Cardiac muscle cell (in vitro differentiated cells and primary cell): ENCODE measurements around the gene FAM24B. TPM values are rescaled to one million over a fixed set of nuclear protein-coding genes. Genes with fewer than 3 reads are reported as not detected.
"Not testable (repeated sequence)": the region's sequence is repeated elsewhere in the genome, so short reads cannot be mapped to it uniquely, and the experiment has no call there.

Experiments used
- DNase-seq, 2 donors: peaks; one replicate each; pipeline versions ENCODE4 v3.0.0 to v3.0.0-alpha.2; 2010 to 2017; ENCODE audit warnings: low read depth in 1 of 2, low spot score in 1 of 2
- H3K27ac ChIP-seq: fragments of 200-600 bp; sonication (generic); 2 replicates; pipeline ENCODE4 v1.5.1; 2016
- H3K27me3 ChIP-seq: fragments of 200-600 bp; sonication (generic); 2 replicates; pipeline ENCODE4 v1.6.0; 2016; ENCODE audit warnings: control low read depth
- H3K36me3 ChIP-seq: fragments of 200-600 bp; sonication (generic); 2 replicates; pipeline ENCODE4 v1.5.1; 2016; ENCODE audit warnings: control low read depth
- H3K4me1 ChIP-seq: fragments of 200-600 bp; sonication (generic); 2 replicates; pipeline ENCODE4 v1.8.1; 2017; ENCODE audit warnings: low read depth, mild to moderate bottlenecking, mixed run types
- H3K4me3 ChIP-seq: fragments of 200-600 bp; sonication (generic); 2 replicates; pipeline ENCODE4 v1.5.1; 2016; ENCODE audit warnings: mild to moderate bottlenecking
- H3K9me3 ChIP-seq: fragments of 200-600 bp; sonication (generic); 2 replicates; pipeline ENCODE4 v1.5.1; 2017; ENCODE audit warnings: low read depth, mild to moderate bottlenecking, control low read depth
- CTCF ChIP-seq: IDR thresholded peaks from 2 replicates; pipeline ENCODE4 v1.5.1; 2012; ENCODE audit warnings: low read depth, mild to moderate bottlenecking, low read length
- polyA plus RNA-seq: library from polyadenylated mRNA; unstranded; fragments of >200 nt; fragmentation: Nextera tagmentation; extraction: Ambion mirVana; gene quantifications from 2 replicates; pipeline ENCODE4 v1.2.1, GENCODE V29; 2016
- total RNA-seq: library from RNA; depleted of rRNA; stranded (reverse); fragments of >200 nt; gene quantifications from 2 replicates; pipeline ENCODE4 v1.2.3, GENCODE V29; 2016

FAM24B gene
- total and polyA plus RNA-seq, 2 experiments from 2014 or later: 1.8 TPM; not detected in 1

GRCh38 chr10:122863216-122864193, 15.9 kb downstream of the FAM24B start:
- no peak overlapping the region for H3K4me3 ChIP-seq
- no peaks in the 10 kb centered on the region for H3K4me1 ChIP-seq
- no peak for TF ChIP-seq CTCF
- no peaks in the 10 kb centered on the region for H3K9me3 ChIP-seq
- no peaks in the 10 kb centered on the region for H3K36me3 ChIP-seq
- no peaks in the 10 kb centered on the region for H3K27me3 ChIP-seq
- no peak for DNase-seq
- H3K27ac ChIP-seq: no peak overlapping the region

- no peak for TF ChIP-seq CTCF
- H3K4me1 ChIP-seq: no peaks in the 10 kb centered on the region
- no peaks in the 10 kb centered on the region for H3K36me3 ChIP-seq
- H3K4me3 ChIP-seq: no peak overlapping the region
- peak in 1 of 2 donors; percentile 46 for DNase-seq
- no peaks in the 10 kb centered on the region for H3K27me3 ChIP-seq
- no peak overlapping the region for H3K27ac ChIP-seq
- no peaks in the 10 kb centered on the region for H3K9me3 ChIP-seq
These were observed 17.6 kb downstream of the FAM24B start for GRCh38 chr10:122861711-122862161.

GRCh38 chr10:122859527-122859926, 19.9 kb downstream of the FAM24B start:
- no peak for DNase-seq
- H3K27ac ChIP-seq: no peak overlapping the region
- no peaks in the 10 kb centered on the region for H3K4me1 ChIP-seq
- no peaks in the 10 kb centered on the region for H3K9me3 ChIP-seq
- no peak overlapping the region for H3K4me3 ChIP-seq
- no peaks in the 10 kb centered on the region for H3K27me3 ChIP-seq
- TF ChIP-seq CTCF: no peak
- H3K36me3 ChIP-seq: no peaks in the 10 kb centered on the region

GRCh38 chr10:122858042-122858441, 21.3 kb downstream of the FAM24B start:
- H3K9me3 ChIP-seq, H3K36me3 ChIP-seq, DNase-seq, H3K27ac ChIP-seq, H3K4me1 ChIP-seq, H3K4me3 ChIP-seq, H3K27me3 ChIP-seq: not testable (repeated sequence)

- no peak for DNase-seq
- no peak for TF ChIP-seq CTCF
- H3K27me3 ChIP-seq: no peaks in the 10 kb centered on the region
- no peaks in the 10 kb centered on the region for H3K4me1 ChIP-seq
- H3K9me3 ChIP-seq: no peaks in the 10 kb centered on the region
- no peaks in the 10 kb centered on the region for H3K36me3 ChIP-seq
- H3K27ac ChIP-seq: no peak overlapping the region
- H3K4me3 ChIP-seq: no peak overlapping the region
These were observed 22.5 kb downstream of the FAM24B start for GRCh38 chr10:122856902-122857301.

GRCh38 chr10:122855745-122856144, 23.6 kb downstream of the FAM24B start:
- H3K36me3 ChIP-seq: no peaks in the 10 kb centered on the region
- no peaks in the 10 kb centered on the region for H3K9me3 ChIP-seq
- no peak for TF ChIP-seq CTCF
- DNase-seq: no peak
- H3K27ac ChIP-seq: no peak overlapping the region
- H3K4me1 ChIP-seq: no peaks in the 10 kb centered on the region
- no peak overlapping the region for H3K4me3 ChIP-seq
- H3K27me3 ChIP-seq: no peaks in the 10 kb centered on the region
